ENCODE results near the gene HAUS6.
A peak's percentile ranks its signal among the peaks of the same experiment; 100 is the strongest.

DNA sequence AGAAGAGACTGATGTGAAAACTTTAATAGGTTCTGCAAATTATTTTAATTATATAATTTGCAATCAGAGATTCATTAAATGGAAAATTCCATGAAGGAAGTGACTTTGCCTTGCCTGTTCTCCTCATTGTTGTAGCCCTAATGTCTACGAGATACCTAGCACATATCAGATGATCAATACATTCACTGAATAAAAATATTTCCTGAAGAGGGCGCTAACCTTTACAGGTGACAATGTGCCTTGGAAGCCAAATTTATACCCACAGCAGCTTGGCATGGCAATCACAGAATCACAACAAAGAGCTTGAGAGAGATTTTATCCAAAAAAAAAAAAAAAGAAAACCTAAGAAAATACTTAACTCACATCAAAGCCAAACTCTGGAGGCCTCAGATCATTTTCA, 17.4 kb downstream of the HAUS6 start:
- TF ChIP-seq CTCF (IDR thresholded peaks at IDR 0.05 in 8 of 11, conservative IDR thresholded peaks at IDR 0.05 in 3 of 11), result peak in 6 of 11 experiments; percentile 8 to 34 (median 28)
- TF ChIP-seq POLR2AphosphoS5 (IDR thresholded peaks at IDR 0.05), result no peak
- TF ChIP-seq POLR2A (IDR thresholded peaks at IDR 0.05), result no peak

All from spleen (tissue), 7 donors.